Measurements from ENCODE around the gene MAP6.
"Not testable (repeated sequence)": the region's sequence is repeated elsewhere in the genome, so short reads cannot be mapped to it uniquely, and the experiment has no call there.

The MAP6 gene

GRCh38 chr11:75593286-75593915 lies 75.4 kb downstream of the MAP6 start:
- DNase-seq (ENCODE audit: low read depth in 2 of 3, low spot score in 1 of 3), result no peak

- no peak for DNase-seq (ENCODE audit: low read depth in 2 of 3, low spot score in 1 of 3)
These were observed 76.1 kb downstream of the MAP6 start for GRCh38 chr11:75592715-75593114.

GRCh38 chr11:75591966-75592365 lies 76.9 kb downstream of the MAP6 start:
- no peak for DNase-seq (ENCODE audit: low read depth in 2 of 3, low spot score in 1 of 3)

DNA sequence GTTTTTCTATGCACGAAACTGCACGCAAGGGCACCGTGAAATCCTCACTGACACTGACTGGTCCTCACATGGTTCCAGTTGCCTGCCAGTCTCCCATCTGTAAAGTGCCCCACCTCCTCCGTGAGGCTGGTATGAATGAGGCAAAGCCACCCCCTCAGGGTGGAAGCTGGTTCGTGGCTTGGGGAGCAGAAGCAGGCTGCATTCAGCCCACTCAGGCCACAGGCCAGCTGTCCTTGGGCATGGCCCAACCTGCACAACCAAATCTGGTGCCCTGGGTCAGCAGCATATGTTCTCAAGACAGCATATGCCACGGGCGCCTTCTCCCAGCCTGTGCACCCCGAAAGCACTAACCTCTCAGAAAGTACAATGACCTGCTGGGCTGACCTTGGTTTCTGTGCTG lies 77.5 kb downstream of the MAP6 start:
- DNase-seq (ENCODE audit: low read depth in 2 of 3, low spot score in 1 of 3), result no peak

DNA sequence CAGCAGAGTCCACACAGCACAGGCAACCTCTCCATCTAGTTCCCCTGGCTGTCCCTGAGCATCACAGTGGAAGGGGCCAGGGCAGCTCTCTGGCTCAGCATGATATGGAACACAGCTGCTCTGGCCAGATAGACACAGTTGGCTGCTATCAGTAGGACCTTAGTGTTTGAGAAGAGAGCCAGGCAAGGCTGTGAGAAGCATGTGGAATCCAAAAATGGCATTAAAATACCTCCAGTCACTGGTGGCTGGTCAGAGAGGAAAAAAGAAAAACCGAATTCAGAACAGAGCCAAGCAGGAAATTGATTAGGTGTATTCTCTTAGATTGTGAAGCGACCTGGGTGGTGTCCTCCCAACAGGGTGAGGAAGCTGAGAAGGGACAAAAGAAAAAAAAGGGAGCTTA lies 78.9 kb downstream of the MAP6 start:
- DNase-seq (ENCODE audit: low read depth in 2 of 3, low spot score in 1 of 3), result no peak

DNA sequence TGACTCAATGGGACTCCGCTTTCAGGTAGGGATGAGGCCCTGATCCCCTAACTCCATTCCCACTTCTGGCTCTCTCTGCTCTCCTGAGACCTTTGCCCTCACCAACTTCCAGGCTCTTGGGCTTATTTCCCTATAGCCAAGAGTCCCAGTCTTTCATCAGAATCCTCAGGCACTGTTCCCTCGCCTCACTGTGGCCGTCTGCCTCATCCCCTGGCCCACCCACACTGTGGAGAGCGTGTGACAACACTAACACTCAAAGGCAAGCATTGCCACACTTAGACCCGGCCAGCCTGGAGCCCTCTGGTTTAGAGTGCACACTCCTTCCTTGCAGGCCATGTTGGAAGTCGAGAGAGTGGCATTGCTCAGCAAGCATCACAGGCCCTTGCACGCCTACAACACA lies 79.8 kb downstream of the MAP6 start:
- no peak for DNase-seq (ENCODE audit: low read depth in 2 of 3, low spot score in 1 of 3)

- no peak for DNase-seq (ENCODE audit: low read depth in 2 of 3, low spot score in 1 of 3)
These were observed 80.8 kb downstream of the MAP6 start for GRCh38 chr11:75588051-75588481.

DNA sequence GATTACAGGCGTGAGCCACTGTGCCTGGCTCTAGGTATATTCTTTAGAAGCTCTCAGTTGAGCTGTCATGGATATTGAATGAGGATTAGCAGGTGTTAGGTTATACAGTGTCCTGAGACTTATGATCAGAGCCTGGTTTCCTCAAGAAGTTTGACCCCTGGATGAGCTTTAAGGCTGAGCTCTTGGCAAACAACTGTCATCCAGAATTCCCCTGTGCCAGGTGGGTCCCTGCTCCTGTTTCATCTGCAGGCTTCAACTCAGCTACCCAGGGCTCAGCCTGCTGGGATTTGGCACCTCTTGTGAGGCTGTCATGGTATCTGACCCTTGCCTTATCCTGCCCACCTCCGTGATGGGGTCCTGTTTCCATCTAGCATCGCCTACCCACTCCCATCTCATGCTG lies 82.4 kb downstream of the MAP6 start:
- no peak for DNase-seq (ENCODE audit: low read depth in 2 of 3, low spot score in 1 of 3)

DNA sequence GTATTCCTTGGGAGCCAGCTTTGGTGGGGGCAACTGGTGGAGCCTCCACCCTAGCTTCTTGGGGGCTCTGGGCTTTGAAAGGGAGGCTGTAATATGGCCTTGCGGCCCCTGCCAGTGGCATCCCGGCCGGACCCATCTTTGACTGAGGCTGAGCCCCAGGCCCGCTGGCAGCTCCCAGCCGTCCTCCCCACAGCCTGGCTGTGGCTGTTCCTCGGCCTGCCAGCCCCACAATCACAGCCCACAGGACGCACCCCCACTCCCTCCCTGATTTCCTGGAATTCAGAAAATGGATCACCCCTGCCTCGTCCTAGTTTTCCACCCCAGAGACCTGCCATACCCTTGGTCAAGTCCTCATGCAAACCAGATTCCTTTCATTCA lies 83.6 kb downstream of the MAP6 start:
- no peak for DNase-seq (ENCODE audit: low read depth in 2 of 3, low spot score in 1 of 3)

DNA sequence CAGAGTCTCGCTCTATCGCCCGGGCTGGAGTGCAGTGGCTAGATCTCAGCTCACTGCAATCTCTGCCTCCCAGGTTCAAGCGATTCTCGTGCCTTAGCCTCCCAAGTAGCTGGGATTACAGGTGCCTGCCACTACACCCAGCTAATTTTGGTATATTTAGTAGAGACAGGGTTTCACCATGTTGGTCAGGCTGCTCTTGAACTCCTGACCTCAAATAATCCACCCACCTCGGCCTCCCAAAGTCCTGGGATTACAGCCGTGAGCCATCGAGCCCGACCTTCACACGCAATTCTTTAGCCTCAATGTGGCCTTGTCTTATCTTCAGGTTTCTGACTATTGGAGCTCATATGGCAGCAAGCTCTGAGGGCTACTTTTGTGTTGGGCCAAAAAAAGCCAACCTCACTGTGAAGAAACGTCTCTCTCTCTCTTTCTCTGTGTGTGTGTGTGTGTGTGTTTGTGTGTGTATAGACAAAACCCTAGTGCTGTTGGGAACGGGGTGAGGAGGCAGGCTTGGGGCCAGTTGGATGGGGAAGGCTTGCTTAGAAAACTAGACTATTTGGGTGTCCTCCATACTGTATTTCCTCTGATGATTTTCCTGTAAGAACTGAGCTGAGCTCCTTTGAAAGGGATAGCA lies 84.1 kb downstream of the MAP6 start:
- DNase-seq (ENCODE audit: low read depth in 2 of 3, low spot score in 1 of 3), result not testable (repeated sequence)

GRCh38 chr11:75583718-75584658 lies 84.8 kb downstream of the MAP6 start:
- no peak for DNase-seq (ENCODE audit: low read depth in 2 of 3, low spot score in 1 of 3)

DNA sequence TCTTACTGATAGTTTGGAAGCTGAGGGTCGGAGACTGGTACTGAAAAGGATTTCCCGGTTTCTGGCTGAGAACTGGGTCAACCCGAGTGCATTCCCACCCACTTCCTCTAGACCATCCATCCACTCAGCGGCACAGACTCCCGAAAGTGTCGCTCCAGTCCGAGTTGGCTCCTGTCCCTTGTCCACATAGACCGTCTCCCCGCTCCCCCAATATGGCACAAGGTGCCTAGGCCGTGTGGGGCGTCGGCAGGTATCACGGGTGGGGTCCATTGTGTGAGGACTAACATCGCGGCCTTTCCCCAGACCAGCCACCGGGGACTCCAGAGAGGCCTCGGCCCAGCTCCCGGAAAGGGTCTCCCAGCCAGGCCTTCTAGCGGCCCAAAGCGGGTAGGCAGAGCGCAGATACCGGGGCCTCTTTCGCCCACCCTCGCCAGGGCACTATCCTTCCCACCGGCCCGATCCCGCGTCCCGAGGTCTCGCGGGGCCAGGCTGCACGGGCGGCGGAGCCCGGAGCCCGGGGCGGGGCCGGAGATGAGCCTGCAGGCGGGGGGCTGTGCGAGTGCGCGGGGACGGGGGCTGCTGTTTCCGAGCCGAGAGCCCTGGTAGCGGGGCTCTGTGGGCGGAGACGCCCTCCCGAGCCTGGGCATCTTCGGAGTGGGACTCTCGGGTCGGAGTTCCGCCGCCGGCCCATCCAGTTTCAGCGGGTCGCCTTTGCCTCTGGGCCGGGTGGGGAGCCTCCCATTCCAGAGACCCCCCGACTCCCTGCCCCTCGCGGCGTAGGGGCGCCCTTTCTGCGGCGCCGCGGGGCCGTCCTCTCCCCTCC lies 85.7 kb downstream of the MAP6 start:
- peak in 2 of 3 donors; percentile 47 to 57 for DNase-seq (ENCODE audit: low read depth in 2 of 3, low spot score in 1 of 3)

DNA sequence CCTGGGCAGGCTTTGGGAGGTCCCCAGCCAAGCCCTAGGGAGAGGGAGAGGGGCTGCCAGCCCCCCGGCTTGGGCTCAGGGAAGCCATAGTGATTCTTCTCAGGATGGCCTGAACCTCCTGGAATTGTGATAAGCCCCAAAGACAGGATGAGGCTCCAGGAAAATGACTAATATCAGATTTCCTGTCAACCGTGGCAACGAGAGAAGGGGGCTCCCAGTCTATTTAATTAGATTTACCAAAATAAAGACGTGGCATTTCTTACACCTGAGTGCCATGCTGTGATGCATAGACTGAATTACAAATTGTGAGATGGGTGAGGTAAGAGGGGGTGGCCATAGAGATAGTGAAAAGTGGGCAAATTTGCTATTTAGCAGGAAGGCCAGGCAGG lies 86.3 kb downstream of the MAP6 start:
- no peak for DNase-seq (ENCODE audit: low read depth in 2 of 3, low spot score in 1 of 3)

DNA sequence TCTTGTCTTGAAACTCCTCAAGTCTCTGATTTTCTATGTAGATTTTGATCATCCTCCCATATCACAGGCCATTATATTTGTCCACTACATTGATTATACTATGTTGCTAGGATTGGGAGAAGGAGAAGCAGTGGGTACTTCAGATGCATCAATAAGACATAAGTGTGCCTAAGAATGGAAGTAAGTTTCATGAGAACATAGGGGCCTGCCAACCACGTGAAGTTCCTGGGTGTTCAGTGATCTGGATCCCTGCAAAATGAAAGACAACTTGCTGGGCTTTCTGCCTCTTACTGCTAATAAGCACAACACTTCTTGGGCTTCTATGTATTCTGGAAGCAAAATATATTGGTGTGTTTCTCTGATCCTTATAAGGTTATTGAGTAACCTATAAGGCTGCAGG lies 89.0 kb downstream of the MAP6 start:
- no peak for DNase-seq (ENCODE audit: low read depth in 2 of 3, low spot score in 1 of 3)

- DNase-seq (ENCODE audit: low read depth in 2 of 3, low spot score in 1 of 3), result no peak
These were observed 89.9 kb downstream of the MAP6 start for GRCh38 chr11:75578977-75579376.

- DNase-seq (ENCODE audit: low read depth in 2 of 3, low spot score in 1 of 3), result peak in 2 of 3 donors; percentile 45 to 46
These were observed 91.6 kb downstream of the MAP6 start for GRCh38 chr11:75577207-75577606.

- DNase-seq (ENCODE audit: low read depth in 2 of 3, low spot score in 1 of 3), result no peak
These were observed 92.3 kb downstream of the MAP6 start for GRCh38 chr11:75576499-75576918.

GRCh38 chr11:75576017-75576416 lies 92.8 kb downstream of the MAP6 start:
- no peak for DNase-seq (ENCODE audit: low read depth in 2 of 3, low spot score in 1 of 3)

GRCh38 chr11:75574698-75575602 lies 93.9 kb downstream of the MAP6 start:
- no peak for DNase-seq (ENCODE audit: low read depth in 2 of 3, low spot score in 1 of 3)

GRCh38 chr11:75572744-75573143 lies 96.1 kb downstream of the MAP6 start:
- DNase-seq (ENCODE audit: low read depth in 2 of 3, low spot score in 1 of 3), result no peak
